ENCODE data around the gene OR10D3. TPM values are rescaled to one million over a fixed set of nuclear protein-coding genes. Genes with fewer than 3 reads are reported as not detected.

The OR10D3 gene
- total and polyA plus RNA-seq, 2 of the 13 experiments (the other 11 are each of a cell fraction or from before 2014, with no cell fraction given) = not detected

DNA sequence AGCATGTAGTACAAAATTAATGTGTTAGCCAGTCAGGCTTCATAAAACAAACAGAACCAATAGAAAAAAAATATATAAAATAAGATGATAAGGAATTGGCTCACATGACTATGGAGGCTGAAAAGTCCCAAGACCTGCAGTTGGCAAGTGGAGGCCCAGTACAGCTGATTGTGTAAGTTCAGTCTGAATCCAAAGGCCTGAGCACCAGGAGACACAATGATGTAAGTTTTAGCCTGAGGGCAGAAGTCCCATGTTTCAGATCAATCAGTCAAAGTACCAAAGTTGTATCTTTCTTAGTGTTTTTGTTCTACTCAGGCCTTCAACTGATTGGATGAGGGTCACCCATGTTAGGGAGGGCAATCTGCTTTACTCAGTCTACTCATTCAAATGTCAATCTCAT, 14.3 kb upstream of the OR10D3 start:
- intact Hi-C loops (cut with micrococcal nuclease; ENCODE audit: unreplicated experiment) = no loop called here
- no peak for ATAC-seq

More for the DNA sequence above, 14.3 kb upstream of the OR10D3 start:
- no peaks in the 10 kb centered on the region for H3K36me3 ChIP-seq (replicated peaks in 1 of 2; ENCODE audit: control insufficient read depth in 1 of 2, insufficient read depth in 2 of 2, low read length in 2 of 2)
- DNase-seq (ENCODE audit: low spot score) (no peak), FAIRE-seq (no peak)
- no peak overlapping the region for H3K9ac ChIP-seq (ENCODE audit: insufficient read depth, low read depth, low read length)
- no peak overlapping the region for H3K27ac ChIP-seq (ENCODE audit: extremely low read length, insufficient read depth, low read length)
- no peaks in the 10 kb centered on the region for H3K4me1 ChIP-seq (ENCODE audit: insufficient read depth, low read length)
- H3K4me2 ChIP-seq (ENCODE audit: low read depth, low read length) = no peak overlapping the region
- H3K9me3 ChIP-seq (ENCODE audit: low read length) = no peaks in the 10 kb centered on the region
- H3K4me3 ChIP-seq (replicated peaks in 1 of 3; ENCODE audit: insufficient read depth in 1 of 3, low read depth in 2 of 3, low read length in 3 of 3) = no peak overlapping the region
- no peaks in the 10 kb centered on the region for H3K79me2 ChIP-seq (ENCODE audit: insufficient read depth, low read length)
- H2AFZ ChIP-seq (ENCODE audit: low read length) = no peak overlapping the region
- TF ChIP-seq AGO2 (optimal IDR thresholded peaks at IDR 0.05; ENCODE audit: low read depth, low read length) = no peak
- TF ChIP-seq ZNF333 (CRISPR knock-in tag; IDR thresholded peaks at IDR 0.05; ENCODE audit: borderline replicate concordance) = no peak
- TF ChIP-seq, protein P1, sequence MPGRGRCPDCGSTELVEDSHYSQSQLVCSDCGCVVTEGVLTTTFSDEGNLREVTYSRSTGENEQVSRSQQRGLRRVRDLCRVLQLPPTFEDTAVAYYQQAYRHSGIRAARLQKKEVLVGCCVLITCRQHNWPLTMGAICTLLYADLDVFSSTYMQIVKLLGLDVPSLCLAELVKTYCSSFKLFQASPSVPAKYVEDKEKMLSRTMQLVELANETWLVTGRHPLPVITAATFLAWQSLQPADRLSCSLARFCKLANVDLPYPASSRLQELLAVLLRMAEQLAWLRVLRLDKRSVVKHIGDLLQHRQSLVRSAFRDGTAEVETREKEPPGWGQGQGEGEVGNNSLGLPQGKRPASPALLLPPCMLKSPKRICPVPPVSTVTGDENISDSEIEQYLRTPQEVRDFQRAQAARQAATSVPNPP (CRISPR knock-in tag; IDR thresholded peaks at IDR 0.05) = no peak
- no peak for TF ChIP-seq PITX1 (CRISPR knock-in tag; IDR thresholded peaks at IDR 0.05)
- TF ChIP-seq, protein P2, sequence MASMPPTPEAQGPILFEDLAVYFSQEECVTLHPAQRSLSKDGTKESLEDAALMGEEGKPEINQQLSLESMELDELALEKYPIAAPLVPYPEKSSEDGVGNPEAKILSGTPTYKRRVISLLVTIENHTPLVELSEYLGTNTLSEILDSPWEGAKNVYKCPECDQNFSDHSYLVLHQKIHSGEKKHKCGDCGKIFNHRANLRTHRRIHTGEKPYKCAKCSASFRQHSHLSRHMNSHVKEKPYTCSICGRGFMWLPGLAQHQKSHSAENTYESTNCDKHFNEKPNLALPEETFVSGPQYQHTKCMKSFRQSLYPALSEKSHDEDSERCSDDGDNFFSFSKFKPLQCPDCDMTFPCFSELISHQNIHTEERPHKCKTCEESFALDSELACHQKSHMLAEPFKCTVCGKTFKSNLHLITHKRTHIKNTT (CRISPR knock-in tag; IDR thresholded peaks at IDR 0.05) = no peak
- TF ChIP-seq, protein P3, sequence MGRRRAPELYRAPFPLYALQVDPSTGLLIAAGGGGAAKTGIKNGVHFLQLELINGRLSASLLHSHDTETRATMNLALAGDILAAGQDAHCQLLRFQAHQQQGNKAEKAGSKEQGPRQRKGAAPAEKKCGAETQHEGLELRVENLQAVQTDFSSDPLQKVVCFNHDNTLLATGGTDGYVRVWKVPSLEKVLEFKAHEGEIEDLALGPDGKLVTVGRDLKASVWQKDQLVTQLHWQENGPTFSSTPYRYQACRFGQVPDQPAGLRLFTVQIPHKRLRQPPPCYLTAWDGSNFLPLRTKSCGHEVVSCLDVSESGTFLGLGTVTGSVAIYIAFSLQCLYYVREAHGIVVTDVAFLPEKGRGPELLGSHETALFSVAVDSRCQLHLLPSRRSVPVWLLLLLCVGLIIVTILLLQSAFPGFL (CRISPR knock-in tag; IDR thresholded peaks at IDR 0.05) = no peak
- TF ChIP-seq ZFP36L2 (CRISPR knock-in tag; IDR thresholded peaks at IDR 0.05) = no peak
- TF ChIP-seq ZFX (CRISPR knock-in tag; IDR thresholded peaks at IDR 0.05; ENCODE audit: low read depth) = no peak
- TF ChIP-seq, protein P4, sequence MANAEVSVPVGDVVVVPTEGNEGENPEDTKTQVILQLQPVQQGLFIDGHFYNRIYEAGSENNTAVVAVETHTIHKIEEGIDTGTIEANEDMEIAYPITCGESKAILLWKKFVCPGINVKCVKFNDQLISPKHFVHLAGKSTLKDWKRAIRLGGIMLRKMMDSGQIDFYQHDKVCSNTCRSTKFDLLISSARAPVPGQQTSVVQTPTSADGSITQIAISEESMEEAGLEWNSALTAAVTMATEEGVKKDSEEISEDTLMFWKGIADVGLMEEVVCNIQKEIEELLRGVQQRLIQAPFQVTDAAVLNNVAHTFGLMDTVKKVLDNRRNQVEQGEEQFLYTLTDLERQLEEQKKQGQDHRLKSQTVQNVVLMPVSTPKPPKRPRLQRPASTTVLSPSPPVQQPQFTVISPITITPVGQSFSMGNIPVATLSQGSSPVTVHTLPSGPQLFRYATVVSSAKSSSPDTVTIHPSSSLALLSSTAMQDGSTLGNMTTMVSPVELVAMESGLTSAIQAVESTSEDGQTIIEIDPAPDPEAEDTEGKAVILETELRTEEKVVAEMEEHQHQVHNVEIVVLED (CRISPR knock-in tag; IDR thresholded peaks at IDR 0.05; ENCODE audit: borderline replicate concordance) = no peak
- no peak for TF ChIP-seq HES4 (CRISPR knock-in tag; IDR thresholded peaks at IDR 0.05; ENCODE audit: borderline replicate concordance)
- no peak for TF ChIP-seq ZBTB3 (CRISPR knock-in tag; IDR thresholded peaks at IDR 0.05; ENCODE audit: borderline replicate concordance, low read depth)
- TF ChIP-seq, protein P5, sequence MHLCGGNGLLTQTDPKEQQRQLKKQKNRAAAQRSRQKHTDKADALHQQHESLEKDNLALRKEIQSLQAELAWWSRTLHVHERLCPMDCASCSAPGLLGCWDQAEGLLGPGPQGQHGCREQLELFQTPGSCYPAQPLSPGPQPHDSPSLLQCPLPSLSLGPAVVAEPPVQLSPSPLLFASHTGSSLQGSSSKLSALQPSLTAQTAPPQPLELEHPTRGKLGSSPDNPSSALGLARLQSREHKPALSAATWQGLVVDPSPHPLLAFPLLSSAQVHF (CRISPR knock-in tag; IDR thresholded peaks at IDR 0.05) = no peak
- TF ChIP-seq KLF15 (CRISPR knock-in tag; IDR thresholded peaks at IDR 0.05; ENCODE audit: borderline replicate concordance) = no peak
- TF ChIP-seq ZNF556 (CRISPR knock-in tag; IDR thresholded peaks at IDR 0.05; ENCODE audit: borderline replicate concordance) = no peak
- no peak for TF ChIP-seq MEIS2 (CRISPR knock-in tag; IDR thresholded peaks at IDR 0.05)
- TF ChIP-seq, protein P6, sequence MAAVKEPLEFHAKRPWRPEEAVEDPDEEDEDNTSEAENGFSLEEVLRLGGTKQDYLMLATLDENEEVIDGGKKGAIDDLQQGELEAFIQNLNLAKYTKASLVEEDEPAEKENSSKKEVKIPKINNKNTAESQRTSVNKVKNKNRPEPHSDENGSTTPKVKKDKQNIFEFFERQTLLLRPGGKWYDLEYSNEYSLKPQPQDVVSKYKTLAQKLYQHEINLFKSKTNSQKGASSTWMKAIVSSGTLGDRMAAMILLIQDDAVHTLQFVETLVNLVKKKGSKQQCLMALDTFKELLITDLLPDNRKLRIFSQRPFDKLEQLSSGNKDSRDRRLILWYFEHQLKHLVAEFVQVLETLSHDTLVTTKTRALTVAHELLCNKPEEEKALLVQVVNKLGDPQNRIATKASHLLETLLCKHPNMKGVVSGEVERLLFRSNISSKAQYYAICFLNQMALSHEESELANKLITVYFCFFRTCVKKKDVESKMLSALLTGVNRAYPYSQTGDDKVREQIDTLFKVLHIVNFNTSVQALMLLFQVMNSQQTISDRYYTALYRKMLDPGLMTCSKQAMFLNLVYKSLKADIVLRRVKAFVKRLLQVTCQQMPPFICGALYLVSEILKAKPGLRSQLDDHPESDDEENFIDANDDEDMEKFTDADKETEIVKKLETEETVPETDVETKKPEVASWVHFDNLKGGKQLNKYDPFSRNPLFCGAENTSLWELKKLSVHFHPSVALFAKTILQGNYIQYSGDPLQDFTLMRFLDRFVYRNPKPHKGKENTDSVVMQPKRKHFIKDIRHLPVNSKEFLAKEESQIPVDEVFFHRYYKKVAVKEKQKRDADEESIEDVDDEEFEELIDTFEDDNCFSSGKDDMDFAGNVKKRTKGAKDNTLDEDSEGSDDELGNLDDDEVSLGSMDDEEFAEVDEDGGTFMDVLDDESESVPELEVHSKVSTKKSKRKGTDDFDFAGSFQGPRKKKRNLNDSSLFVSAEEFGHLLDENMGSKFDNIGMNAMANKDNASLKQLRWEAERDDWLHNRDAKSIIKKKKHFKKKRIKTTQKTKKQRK (IDR thresholded peaks at IDR 0.05; ENCODE audit: low read length) = no peak
- no peaks in the 10 kb centered on the region for H4K20me1 ChIP-seq (ENCODE audit: insufficient read depth, low read length)
- BruUV-seq (replicated peaks) = no TSS peak
- in situ Hi-C loops (cut with HindIII; ENCODE audit: extremely low pct_ligation_motif_present, low pct_unique_long_range_greater_than_20kb) = no loop called here
- ChIA-PET CTCF (ENCODE audit: low intra/inter-chr PET ratio, low total read pairs) (no interaction called here), POLR2A (no interaction called here)
- no peaks in the 10 kb centered on the region for H3K27me3 ChIP-seq (ENCODE audit: control insufficient read depth in 1 of 2, insufficient read depth in 2 of 2, low read length in 2 of 2)

All from HepG2 (cell line).